ENCODE measurements around the gene GPX2. TPM values are rescaled to one million over a fixed set of nuclear protein-coding genes. Genes with fewer than 3 reads are reported as not detected.

The GPX2 gene
- total RNA-seq, 2 donors from 2014 or later, result 489 to 682 TPM

DNA sequence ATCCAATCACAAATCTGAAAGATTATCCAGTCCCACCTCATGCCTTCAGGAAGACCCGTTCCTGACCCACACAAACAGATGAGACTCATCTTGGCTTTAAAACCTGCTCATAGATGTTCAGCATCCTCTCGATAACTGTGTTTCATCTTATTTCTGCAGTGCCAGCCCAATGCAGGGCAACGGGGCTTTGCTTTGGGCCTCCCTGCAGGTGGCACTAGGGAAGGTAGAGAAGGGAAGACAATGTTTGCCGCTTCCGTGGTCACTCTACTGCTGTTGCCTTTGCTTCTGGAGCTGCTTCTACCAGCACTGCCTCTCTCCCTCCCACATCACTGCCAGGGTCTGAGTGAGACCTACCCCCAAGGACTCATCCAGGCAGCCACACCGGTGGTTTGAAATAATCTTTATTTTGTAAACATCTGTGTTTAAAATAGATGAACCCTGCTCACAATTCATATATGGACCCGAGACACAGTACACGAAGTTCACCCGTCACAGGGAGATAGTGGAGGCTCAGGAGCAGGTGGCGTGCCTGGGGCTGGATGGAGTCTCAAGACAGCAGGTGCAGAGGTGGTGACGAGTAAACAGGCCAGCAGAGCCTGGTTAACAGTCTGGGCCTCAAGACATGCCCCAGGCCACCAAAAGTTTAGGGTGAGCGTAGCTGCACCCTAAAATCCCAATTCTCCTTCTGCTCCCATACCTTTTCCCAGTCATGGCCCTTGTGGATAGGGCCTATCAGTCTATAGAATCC is 3.1 kb upstream of the GPX2 start:
- intact Hi-C loops (cut with DNase I), result no loop called here
- Histone ChIP-seq H3K9me3 (no peaks in the 10 kb centered on the region), H3K4me3 (no peak overlapping the region), H3K27ac (no peak overlapping the region), H3K9ac (ENCODE audit: low read depth in 2 of 2, low read length in 2 of 2) (no peak overlapping the region), H3K36me3 (no peaks in the 10 kb centered on the region), H3K4me1 (peaks cover 8% of the 10 kb centered on the region), H3K27me3 (no peaks in the 10 kb centered on the region)
- TF ChIP-seq, protein P1, sequence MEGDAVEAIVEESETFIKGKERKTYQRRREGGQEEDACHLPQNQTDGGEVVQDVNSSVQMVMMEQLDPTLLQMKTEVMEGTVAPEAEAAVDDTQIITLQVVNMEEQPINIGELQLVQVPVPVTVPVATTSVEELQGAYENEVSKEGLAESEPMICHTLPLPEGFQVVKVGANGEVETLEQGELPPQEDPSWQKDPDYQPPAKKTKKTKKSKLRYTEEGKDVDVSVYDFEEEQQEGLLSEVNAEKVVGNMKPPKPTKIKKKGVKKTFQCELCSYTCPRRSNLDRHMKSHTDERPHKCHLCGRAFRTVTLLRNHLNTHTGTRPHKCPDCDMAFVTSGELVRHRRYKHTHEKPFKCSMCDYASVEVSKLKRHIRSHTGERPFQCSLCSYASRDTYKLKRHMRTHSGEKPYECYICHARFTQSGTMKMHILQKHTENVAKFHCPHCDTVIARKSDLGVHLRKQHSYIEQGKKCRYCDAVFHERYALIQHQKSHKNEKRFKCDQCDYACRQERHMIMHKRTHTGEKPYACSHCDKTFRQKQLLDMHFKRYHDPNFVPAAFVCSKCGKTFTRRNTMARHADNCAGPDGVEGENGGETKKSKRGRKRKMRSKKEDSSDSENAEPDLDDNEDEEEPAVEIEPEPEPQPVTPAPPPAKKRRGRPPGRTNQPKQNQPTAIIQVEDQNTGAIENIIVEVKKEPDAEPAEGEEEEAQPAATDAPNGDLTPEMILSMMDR (IDR thresholded peaks at IDR 0.05), result no peak
- no peak for DNase-seq

DNA sequence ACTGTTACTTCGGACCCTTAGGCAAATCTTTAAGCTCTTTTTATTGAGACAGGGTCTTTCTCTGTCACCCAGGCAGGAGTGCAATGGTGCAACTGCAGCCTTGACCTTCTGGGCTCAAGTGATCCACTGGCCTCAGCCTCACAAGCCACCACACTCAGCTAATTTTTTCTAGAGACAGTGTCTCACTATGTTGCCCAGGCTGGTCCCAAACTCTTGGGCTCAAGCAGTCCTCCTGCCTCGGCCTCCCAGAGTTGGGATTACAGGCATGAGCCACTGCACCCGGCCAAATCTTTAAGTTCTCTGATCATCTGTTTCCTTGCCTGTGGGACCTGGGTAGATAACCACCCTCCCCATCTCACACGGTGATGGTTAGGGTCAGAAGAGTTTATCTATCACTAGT is 2.3 kb upstream of the GPX2 start:
- intact Hi-C loops (cut with DNase I), result no loop called here
- DNase-seq, result peak; percentile 12
- no peaks in the 10 kb centered on the region for H3K36me3 ChIP-seq

DNA sequence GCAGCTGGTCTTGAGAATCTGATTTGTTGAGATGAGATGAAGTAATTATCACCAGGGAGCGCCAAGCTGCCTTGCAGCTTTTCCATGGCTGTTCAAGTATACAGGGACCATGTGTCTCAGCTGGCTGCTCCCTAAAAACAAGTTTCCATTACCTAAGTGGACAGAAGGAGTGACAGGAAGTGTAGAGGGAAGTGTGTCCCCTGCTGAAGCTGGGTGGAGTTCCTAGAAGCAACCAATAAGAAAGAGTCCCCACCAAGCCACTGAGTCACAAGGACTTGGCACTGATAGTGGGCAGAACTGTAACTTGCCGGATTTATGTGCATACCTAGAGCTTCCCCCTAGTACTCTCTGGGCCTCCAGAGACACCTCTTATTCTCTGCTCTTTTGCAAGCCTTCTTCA is 1.5 kb upstream of the GPX2 start:
- H3K4me1 ChIP-seq, result peaks cover 8% of the 10 kb centered on the region
- H3K9me3 ChIP-seq, result no peaks in the 10 kb centered on the region
- H3K36me3 ChIP-seq, result no peaks in the 10 kb centered on the region
- H3K27me3 ChIP-seq, result no peaks in the 10 kb centered on the region
- intact Hi-C loops (cut with DNase I), result no loop called here
- no peak overlapping the region for H3K4me3 ChIP-seq
- TF ChIP-seq, protein P1 (IDR thresholded peaks at IDR 0.05), result no peak
- H3K9ac ChIP-seq (ENCODE audit: low read depth in 2 of 2, low read length in 2 of 2), result no peak overlapping the region
- DNase-seq, result peak; percentile 26
- peak overlapping the region; percentile 80 for H3K27ac ChIP-seq

More for the DNA sequence above, 2.3 kb upstream of the GPX2 start:
- Histone ChIP-seq H3K4me3 (no peak overlapping the region), H3K27me3 (no peaks in the 10 kb centered on the region), H3K27ac (no peak overlapping the region), H3K4me1 (peaks cover 8% of the 10 kb centered on the region), H3K9ac (ENCODE audit: low read depth in 2 of 2, low read length in 2 of 2) (no peak overlapping the region), H3K9me3 (no peaks in the 10 kb centered on the region)
- TF ChIP-seq, protein P1 (IDR thresholded peaks at IDR 0.05), result no peak

DNA sequence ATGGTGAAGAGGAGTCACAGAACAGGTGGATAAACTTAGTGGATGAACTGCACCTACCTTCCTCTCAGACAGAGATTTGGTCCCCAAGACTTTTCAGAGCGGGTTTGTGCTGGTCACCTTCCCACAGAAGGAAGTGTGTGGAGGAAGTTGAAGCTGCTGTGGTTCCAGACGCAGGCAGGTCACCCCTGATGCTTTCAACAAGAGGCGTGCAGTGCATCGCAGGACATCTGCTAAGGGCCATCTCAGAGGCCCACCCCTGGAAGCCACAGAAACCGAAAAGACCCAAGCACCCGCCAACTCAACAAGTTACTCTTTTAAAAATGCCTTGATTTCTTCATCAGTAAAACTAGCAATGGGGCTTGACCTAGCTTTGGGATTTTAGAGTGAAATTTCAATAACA is 1.0 kb upstream of the GPX2 start:
- Histone ChIP-seq H3K4me3 (no peak overlapping the region), H3K9ac (ENCODE audit: low read depth in 2 of 2, low read length in 2 of 2) (peak overlapping the region in 1 of 2 donors; percentile 10), H3K27me3 (no peaks in the 10 kb centered on the region), H3K9me3 (no peaks in the 10 kb centered on the region), H3K27ac (peak overlapping the region; percentile 80), H3K4me1 (peaks cover 8% of the 10 kb centered on the region), H3K36me3 (no peaks in the 10 kb centered on the region)
- DNase-seq, result peak; percentile 21
- intact Hi-C loops (cut with DNase I), result no loop called here
- TF ChIP-seq, protein P1 (IDR thresholded peaks at IDR 0.05), result no peak

DNA sequence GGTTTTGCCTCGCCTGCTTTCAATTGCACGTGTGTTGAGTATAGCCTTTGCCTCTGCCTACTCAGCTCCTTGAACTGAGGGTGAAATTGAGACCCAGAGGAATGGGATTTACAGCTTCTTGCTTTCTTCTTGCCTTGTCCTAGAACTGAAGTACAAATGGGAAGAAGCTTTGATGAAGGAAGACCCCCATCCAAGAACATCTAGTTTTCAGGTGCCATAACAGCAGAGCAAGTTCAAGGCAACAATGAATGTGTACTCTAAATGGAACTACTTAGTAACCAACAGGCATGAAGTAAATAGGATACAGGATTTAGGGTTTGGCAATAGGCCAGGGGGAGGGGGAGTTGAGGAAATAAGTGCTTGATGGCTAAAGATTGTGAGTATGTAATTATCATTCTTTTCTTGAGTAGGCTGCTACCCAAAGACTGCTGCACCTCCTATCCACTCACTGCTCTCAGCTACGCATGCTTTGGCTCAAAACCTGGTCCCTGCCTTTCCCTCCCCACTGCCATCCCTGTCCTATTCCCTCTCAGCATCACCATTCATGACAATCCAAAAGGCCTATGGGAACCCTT is 2.1 kb downstream of the GPX2 start:
- Histone ChIP-seq H3K4me1 (peaks cover 8% of the 10 kb centered on the region), H3K9ac (ENCODE audit: low read depth in 2 of 2, low read length in 2 of 2) (peak overlapping the region in 1 of 2 donors; percentile 71), H3K27ac (peak overlapping the region; percentile 80), H3K36me3 (no peaks in the 10 kb centered on the region), H3K27me3 (no peaks in the 10 kb centered on the region), H3K9me3 (no peaks in the 10 kb centered on the region), H3K4me3 (peak overlapping the region; percentile 36)
- TF ChIP-seq, protein P1 (IDR thresholded peaks at IDR 0.05), result no peak
- intact Hi-C loops (cut with DNase I), result no loop called here
- DNase-seq, result no peak

All from colonic mucosa (tissue), 4 donors.